ENCODE measurements around the gene NADK2.

- TF ChIP-seq CTCF (IDR thresholded peaks at IDR 0.05; ENCODE audit: low read depth, low read length, poor library complexity, severe bottlenecking) (no peak), EZH2phosphoT487 (IDR thresholded peaks at IDR 0.05; ENCODE audit: borderline replicate concordance, low read length) (no peak)
Observed at GRCh38 chr5:36172599-36172998, 69.1 kb downstream of the NADK2 start.
